Activated T-helper 1 cell treated with anti-CD3 and anti-CD28 coated beads, Interleukin-12 subunit alpha, Interleukin-12 subunit beta, Interleukin-2, Interleukin-4 antibody, amounts not matched to agents 30 ng/mL and 10 ng/mL and 1 ng/mL, durations not matched to agents 14 hours and 24 hours and 36 hours (primary cell): Measurements from ENCODE around the gene CFP. TPM values are rescaled to one million over a fixed set of nuclear protein-coding genes. Genes with fewer than 3 reads are reported as not detected.

Experiments
- DNase-seq: peaks from one replicate; pipeline ENCODE4 v3.0.0; 2021; ENCODE audit warnings: low spot score
- H3K27ac Mint-ChIP-seq: one replicate; pipeline ENCODE4 v1.8.0; 2021; ENCODE audit warnings: mild to moderate bottlenecking, mixed read lengths
- H3K27me3 Mint-ChIP-seq: one replicate; pipeline ENCODE4 v1.8.0; 2022; ENCODE audit warnings: mild to moderate bottlenecking, moderate library complexity, mixed read lengths; ENCODE audit not compliant: insufficient read depth
- H3K36me3 Mint-ChIP-seq: one replicate; pipeline ENCODE4 v1.8.0; 2021; ENCODE audit warnings: low read depth, mixed read lengths
- H3K4me1 Mint-ChIP-seq: one replicate; pipeline ENCODE4 v1.8.0; 2021; ENCODE audit warnings: low read depth, mixed read lengths
- H3K4me3 Mint-ChIP-seq: one replicate; pipeline ENCODE4 v1.8.0; 2021; ENCODE audit warnings: mild to moderate bottlenecking, moderate library complexity, mixed read lengths
- H3K9me3 Mint-ChIP-seq: one replicate; pipeline ENCODE4 v1.8.0; 2021; ENCODE audit warnings: mixed read lengths
- intact Hi-C: fragments of 100-400 bp; cut with micrococcal nuclease; formaldehyde crosslinking; loops from one replicate; pipeline ENCODE4 v1.15.1; 2024
- total RNA-seq: library from RNA; stranded (reverse); gene quantifications from 2 replicates; pipeline ENCODE4 v1.2.3, GENCODE V29; 2022

Gene CFP
- total RNA-seq, 1 donor from 2014 or later = 4.9 TPM

- DNase-seq = no peak
- peaks cover 5% of the 10 kb centered on the region for H3K27me3 Mint-ChIP-seq
- no peak overlapping the region for H3K27ac Mint-ChIP-seq
- no peaks in the 10 kb centered on the region for H3K9me3 Mint-ChIP-seq
- H3K4me3 Mint-ChIP-seq = no peak overlapping the region
- peaks cover 10% of the 10 kb centered on the region for H3K36me3 Mint-ChIP-seq
- peaks cover 22% of the 10 kb centered on the region for H3K4me1 Mint-ChIP-seq
- intact Hi-C loops = no loop called here
These were observed 53.5 kb downstream of the CFP start for GRCh38 chrX:47576021-47576898.

- peaks cover 19% of the 10 kb centered on the region for H3K36me3 Mint-ChIP-seq
- no peaks in the 10 kb centered on the region for H3K9me3 Mint-ChIP-seq
- peaks cover 5% of the 10 kb centered on the region for H3K27me3 Mint-ChIP-seq
- no peak for DNase-seq
- no peak overlapping the region for H3K27ac Mint-ChIP-seq
- H3K4me1 Mint-ChIP-seq = peaks cover 14% of the 10 kb centered on the region
- intact Hi-C loops = no loop called here
- H3K4me3 Mint-ChIP-seq = no peak overlapping the region
These were observed 55.0 kb downstream of the CFP start for GRCh38 chrX:47574547-47575301.

- H3K27ac Mint-ChIP-seq = no peak overlapping the region
- peaks cover 24% of the 10 kb centered on the region for H3K36me3 Mint-ChIP-seq
- intact Hi-C loops = no loop called here
- no peak for DNase-seq
- H3K27me3 Mint-ChIP-seq = peaks cover 5% of the 10 kb centered on the region
- H3K4me1 Mint-ChIP-seq = peaks cover 8% of the 10 kb centered on the region
- H3K9me3 Mint-ChIP-seq = no peaks in the 10 kb centered on the region
- no peak overlapping the region for H3K4me3 Mint-ChIP-seq
These were observed 55.6 kb downstream of the CFP start for GRCh38 chrX:47574076-47574546.

- no peak overlapping the region for H3K4me3 Mint-ChIP-seq
- no peak overlapping the region for H3K27ac Mint-ChIP-seq
- peaks cover 28% of the 10 kb centered on the region for H3K36me3 Mint-ChIP-seq
- DNase-seq = no peak
- peaks cover 5% of the 10 kb centered on the region for H3K27me3 Mint-ChIP-seq
- H3K9me3 Mint-ChIP-seq = no peaks in the 10 kb centered on the region
- peaks cover 6% of the 10 kb centered on the region for H3K4me1 Mint-ChIP-seq
- intact Hi-C loops = no loop called here
These were observed 56.2 kb downstream of the CFP start for GRCh38 chrX:47573341-47574075.

Other genes starting within 250 kb of the CFP start
- gene ZNF41, start 146.7 kb downstream of the CFP start, total RNA-seq = 10.7 and 10.9 TPM in 2 replicates
- gene ARAF, start 68.7 kb downstream of the CFP start, total RNA-seq = 75.9 and 84.4 TPM in 2 replicates
- 61.7 and 70.1 TPM in 2 replicates for gene TIMP1, start 47.5 kb downstream of the CFP start, total RNA-seq
- 0.21 and 0.22 TPM in 2 replicates for gene SYN1, start 10.1 kb downstream of the CFP start, total RNA-seq
- gene ELK1, start 20.6 kb upstream of the CFP start, total RNA-seq = 99.3 TPM in 2 replicates
- gene UXT, start 29.2 kb upstream of the CFP start, total RNA-seq = 163 and 173 TPM in 2 replicates
- 5.9 and 9.2 TPM in 2 replicates for gene ZNF81, start 207.0 kb upstream of the CFP start, total RNA-seq